ENCODE results near the gene TTC7B.

GRCh38 chr14:90691627-90692026 is 124.6 kb downstream of the TTC7B start:
- TF ChIP-seq CTCF (IDR thresholded peaks at IDR 0.05) = no peak
- no peak for TF ChIP-seq POLR2A (IDR thresholded peaks at IDR 0.05)

All from Peyer's patch (tissue), 4 donors.